Fibroblast of upper back skin (primary cell): ENCODE results near the gene CTNND2.

Experiments used
- DNase-seq: peaks from one replicate; pipeline ENCODE4 v3.0.0-alpha.2; 2013

The CTNND2 gene

GRCh38 chr5:11584017-11584416, 320.2 kb downstream of the CTNND2 start:
- peak; percentile 52 for DNase-seq

DNA sequence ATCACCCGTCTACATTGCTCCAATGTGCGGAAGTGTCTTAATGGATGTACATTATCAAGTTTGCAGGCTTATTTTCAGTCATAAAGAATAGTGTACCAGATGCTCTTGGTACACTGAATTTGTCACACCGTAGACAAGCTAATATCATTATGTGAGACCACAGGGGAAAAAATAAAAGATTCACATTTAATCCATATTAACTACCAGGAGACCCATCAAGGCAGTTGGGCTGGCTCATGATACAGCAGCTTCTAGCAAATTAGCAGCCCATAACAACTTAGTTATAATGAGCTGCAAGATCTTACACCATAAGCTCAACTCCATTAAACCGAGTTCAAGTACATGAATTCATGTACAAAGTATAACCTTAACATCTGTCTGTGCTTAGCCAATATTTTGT, 324.9 kb downstream of the CTNND2 start:
- no peak for DNase-seq

GRCh38 chr5:11574787-11575186, 329.5 kb downstream of the CTNND2 start:
- no peak for DNase-seq

DNA sequence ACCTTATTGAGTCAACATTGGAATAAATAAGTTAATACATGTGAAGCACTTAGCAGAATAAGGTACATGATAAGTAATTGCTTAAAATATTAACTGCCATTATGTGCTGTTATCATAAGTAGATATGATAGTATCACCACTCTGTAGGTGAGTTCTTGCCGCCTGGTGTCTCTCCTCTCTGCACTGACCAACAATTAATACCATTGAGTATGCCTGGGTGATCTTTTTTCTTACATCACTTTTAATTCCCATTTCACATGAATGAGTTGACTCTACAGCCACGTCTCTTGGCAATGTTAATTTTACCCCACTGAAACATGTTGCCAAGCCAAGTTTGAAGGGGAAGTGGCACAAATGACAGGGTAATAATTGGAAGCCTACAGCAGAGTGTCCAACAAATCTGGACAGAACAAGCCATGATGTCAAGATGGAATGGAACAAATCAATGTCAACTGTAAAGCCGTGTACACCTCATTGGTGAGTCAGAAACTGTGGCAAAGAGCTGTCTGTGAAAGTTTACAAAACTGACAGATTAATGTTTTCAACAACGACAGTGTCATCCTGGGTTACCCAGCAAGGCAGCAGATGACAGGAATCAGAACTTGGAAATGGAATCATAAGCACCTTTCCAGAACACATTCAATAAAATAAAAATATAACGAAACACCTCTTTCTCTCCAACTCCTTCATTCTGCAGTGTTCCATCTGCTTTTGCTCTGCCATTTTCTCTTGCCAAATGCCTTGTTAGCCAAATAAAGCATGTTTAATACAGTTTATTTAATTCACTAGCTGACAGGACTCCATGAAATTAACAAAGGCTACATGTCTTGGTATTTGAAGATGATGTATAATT, 330.9 kb downstream of the CTNND2 start:
- no peak for DNase-seq

GRCh38 chr5:11564706-11565105, 339.5 kb downstream of the CTNND2 start:
- no peak for DNase-seq

DNA sequence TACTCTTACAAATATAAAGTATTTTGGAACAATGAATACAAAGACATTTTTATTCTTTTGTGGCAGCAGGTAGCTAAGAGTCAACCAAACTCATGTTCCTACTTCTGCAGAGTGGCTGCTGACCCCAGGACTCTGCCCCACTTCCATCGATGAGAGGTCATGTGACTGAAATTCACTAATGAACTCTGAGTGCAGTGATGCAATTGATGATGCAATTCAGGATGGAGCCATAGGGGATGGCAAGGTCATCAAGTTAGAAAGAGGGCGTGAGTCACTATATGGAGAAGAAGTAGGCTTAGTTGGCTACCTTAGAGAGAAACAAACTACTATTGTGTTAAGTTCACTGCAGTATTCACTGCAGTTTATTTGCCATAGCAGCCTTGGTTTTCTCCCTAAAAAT, 340.4 kb downstream of the CTNND2 start:
- DNase-seq, result no peak

DNA sequence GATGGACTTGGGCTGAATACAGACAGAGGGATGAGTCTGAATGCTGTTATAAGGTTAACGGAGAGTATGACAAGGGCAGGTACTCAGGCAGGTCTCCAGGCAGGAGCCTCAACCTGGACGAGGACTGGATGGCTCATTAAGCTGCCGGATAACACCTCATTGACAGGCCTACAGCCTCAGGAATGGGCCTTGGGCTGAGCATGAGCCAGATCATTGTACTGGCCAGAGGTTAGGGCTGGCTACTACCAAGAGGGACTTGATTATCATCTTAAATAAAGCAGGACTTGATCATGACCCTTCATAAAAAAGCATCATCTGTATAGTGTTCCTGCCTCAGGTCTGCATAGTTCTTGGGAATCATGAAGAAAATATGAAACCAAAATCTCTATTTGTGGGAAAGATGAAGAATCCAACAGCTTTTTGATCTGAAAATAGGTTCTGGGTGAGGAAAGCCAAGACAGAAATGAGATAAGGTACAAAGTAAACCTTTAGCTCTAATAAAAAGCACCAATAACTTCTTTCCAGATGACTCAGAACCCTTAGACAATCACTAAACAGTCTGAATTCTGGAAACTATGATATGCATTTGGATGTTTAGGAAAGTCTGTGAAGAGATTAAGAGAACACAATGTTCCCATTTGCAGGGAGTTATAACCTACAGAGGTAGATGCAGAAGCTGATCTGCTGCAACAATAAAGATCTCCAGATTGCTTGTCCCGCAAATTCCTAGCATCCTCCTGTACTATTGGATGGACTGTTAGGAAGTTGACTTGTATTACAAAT, 343.1 kb downstream of the CTNND2 start:
- DNase-seq, result no peak

DNA sequence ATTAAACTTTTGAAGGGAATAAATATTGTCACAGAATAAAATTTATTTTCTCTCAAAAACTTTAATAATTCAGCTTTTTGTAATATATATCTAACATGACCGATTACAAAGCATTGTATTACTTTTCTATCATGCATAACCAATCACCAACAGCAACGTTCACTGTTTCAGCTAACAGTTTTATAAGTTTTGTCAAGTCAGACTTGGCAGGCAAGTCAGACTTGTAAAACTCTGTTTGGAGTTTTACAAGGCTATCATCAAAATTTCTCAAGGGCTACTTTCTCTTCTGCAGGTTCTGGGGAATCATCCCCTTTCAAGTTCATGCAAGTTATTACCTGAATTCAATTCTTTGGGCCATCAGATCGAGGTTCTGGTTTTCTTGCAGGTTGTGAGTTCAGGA, 347.2 kb downstream of the CTNND2 start:
- DNase-seq, result no peak

DNA sequence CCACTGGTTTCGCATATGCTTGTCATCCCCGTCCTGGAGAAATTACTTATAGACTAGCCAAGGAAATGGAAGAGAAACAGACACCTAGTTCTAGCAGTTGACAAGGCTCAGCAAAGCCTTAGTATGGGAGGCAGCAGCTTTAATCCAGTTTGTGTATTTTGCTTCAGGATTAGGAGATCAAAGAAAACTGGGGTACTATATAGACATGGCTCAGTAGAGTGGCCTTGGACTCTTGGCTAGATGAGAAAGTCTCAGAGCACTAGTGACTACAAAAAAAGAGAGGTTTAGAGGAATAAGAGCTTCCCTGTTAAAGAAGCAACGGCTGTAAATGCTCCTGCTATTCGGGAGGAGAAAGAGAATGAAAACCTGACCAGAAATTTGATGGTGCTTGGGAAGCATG, 349.1 kb downstream of the CTNND2 start:
- no peak for DNase-seq

DNA sequence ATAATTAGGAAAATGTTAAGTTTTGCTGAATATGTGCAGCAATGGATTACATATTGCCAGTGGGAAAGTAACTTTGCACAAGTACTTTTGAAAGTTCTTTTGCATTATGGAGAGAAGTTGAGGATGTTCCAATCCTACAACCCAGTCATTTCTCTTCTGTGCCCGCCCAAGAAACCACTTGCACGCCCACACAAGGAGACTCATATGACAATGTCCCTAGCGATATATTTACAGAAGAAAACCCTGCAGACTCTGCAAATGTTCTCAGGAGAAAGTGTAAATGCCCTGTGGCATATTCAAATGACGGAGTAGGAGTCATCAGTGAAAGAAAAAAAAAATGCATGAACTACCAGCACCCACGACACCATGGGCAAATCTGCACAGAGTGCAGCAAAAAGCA, 356.5 kb downstream of the CTNND2 start:
- DNase-seq, result no peak

GRCh38 chr5:11547140-11547539, 357.1 kb downstream of the CTNND2 start:
- DNase-seq, result no peak

- no peak for DNase-seq
These were observed 364.1 kb downstream of the CTNND2 start for GRCh38 chr5:11540112-11540511.

- DNase-seq, result no peak
These were observed 372.3 kb downstream of the CTNND2 start for GRCh38 chr5:11531811-11532555.

DNA sequence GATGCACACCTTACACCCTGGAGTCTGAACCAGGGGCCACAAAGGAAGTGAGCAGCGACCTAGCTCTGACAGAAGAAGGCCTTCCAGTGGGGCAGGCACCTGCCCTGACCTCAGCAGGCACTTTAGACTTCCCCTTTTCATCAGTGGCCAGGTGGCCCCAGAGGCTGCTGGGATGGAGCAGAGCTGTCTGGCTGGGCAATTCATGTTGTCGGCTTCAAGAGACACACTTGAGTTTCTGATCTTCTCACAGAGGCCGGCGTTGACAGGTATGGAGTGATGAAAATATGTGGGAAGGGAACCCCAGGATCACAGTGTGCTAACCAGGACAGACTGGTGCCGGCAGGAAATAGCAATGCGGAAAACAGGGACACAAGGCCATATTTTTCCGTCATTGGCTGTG, 375.5 kb downstream of the CTNND2 start:
- no peak for DNase-seq

GRCh38 chr5:11527652-11528349, 376.4 kb downstream of the CTNND2 start:
- no peak for DNase-seq

DNA sequence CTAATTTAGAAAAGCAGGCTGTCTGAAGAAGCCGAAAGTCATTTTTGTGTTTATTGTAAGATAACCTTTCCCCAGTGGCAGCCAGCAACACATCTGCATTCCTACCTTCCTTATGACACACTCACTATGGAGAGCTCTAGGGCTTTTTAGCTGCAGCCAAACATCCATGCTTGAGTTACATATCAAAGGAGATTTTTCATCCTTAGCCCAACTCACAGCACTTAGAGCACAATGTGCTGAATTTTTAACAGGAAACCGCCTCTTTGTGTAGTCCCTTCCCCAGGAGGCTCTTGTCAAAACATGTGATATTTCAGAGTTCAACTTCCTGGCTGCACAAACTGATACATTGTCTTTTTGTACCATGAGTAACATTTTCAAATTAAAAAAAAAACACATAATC, 379.2 kb downstream of the CTNND2 start:
- no peak for DNase-seq

DNA sequence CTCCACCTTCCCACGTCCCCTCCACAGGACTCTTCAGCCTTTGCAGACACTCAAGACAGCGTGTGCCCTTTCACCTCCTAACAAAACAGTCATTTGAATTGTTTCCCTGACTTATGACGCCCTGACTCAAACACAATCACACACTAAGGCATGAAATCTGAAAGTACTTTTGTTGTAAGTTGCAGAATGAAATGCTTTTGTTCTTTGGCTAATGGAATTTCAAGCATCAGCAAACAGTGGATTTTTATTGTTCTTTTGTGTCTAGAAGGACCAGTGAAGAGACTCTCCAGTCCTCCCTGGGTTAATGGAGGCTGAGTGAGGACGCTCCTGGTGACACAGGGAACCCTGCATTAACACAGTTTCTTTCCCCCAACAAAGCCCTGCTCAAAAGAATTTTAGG, 380.1 kb downstream of the CTNND2 start:
- DNase-seq, result no peak

- no peak for DNase-seq
These were observed 381.4 kb downstream of the CTNND2 start for GRCh38 chr5:11522796-11523195.

GRCh38 chr5:11520241-11520930, 383.9 kb downstream of the CTNND2 start:
- no peak for DNase-seq

GRCh38 chr5:11519236-11519635, 385.0 kb downstream of the CTNND2 start:
- DNase-seq, result no peak

DNA sequence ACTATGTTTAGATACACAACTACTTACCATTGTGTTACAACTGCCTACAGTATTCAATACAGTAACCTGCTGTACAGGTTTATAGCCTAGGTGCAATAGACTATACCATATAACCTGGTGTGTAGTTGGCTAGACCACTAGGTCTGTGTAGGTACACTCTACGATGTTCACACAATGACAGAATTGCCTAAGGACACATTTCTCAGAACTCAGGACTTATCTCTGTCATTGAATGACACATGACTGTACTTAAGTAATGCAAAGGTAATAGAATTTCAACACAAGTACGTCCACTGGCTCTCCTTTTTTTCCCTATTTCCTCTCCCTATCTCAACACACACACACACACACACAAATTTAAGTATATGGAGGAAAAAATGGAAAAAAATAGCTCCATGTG, 385.6 kb downstream of the CTNND2 start:
- DNase-seq, result no peak

- DNase-seq, result no peak
These were observed 389.4 kb downstream of the CTNND2 start for GRCh38 chr5:11514705-11515432.
